Left lobe of liver (tissue), 2 donors: ENCODE data around the gene OR52I2. TPM values are rescaled to one million over a fixed set of nuclear protein-coding genes. Genes with fewer than 3 reads are reported as not detected.
A peak's percentile ranks its signal among the peaks of the same experiment; 100 is the strongest.

ENCODE experiments used
- ATAC-seq: fragments of 200-7000 bp; cut with Tn5 transposase; one replicate; pipeline ENCODE4 v1.9.1; 2020; ENCODE audit warnings: mild to moderate bottlenecking, moderate library complexity
- DNase-seq: peaks from one replicate; pipeline ENCODE4 v3.0.0-alpha.2; 2020; ENCODE audit warnings: low spot score
- total RNA-seq: library from RNA; stranded (reverse); gene quantifications from one replicate; pipeline ENCODE4 v1.2.1, GENCODE V29; 2021
- donor health status: DM: no; HTN: no; CAD: no; lungs with moderate emphysema.
- donor health status: DM: no; HTN: yes; CAD: no.

OR52I2 gene
- total RNA-seq = not detected

DNA sequence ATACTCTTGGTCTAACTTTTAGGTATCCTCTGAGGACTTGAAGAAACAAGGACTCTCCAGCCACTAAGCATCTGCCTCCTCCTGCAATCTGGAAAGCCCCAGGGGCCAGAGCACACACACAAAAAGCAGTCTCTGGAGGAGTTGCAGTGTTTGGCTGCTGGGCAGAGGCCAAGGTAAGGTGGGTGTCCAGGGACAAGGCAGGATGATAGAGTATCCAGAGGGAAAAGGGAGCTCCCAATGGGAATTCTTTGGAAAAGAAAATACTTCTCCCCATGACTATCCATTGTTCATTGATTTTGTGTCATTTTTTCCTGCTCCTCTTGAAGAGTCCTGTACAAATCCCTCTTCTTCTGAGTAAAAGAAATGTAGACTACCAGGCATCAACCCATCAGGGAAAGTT is at the start of gene OR52I2:
OR52I2 (plus strand) TSS at position 301 of the 400 bp plus-strand sequence.
- DNase-seq = no peak
- ATAC-seq = no peak

DNA sequence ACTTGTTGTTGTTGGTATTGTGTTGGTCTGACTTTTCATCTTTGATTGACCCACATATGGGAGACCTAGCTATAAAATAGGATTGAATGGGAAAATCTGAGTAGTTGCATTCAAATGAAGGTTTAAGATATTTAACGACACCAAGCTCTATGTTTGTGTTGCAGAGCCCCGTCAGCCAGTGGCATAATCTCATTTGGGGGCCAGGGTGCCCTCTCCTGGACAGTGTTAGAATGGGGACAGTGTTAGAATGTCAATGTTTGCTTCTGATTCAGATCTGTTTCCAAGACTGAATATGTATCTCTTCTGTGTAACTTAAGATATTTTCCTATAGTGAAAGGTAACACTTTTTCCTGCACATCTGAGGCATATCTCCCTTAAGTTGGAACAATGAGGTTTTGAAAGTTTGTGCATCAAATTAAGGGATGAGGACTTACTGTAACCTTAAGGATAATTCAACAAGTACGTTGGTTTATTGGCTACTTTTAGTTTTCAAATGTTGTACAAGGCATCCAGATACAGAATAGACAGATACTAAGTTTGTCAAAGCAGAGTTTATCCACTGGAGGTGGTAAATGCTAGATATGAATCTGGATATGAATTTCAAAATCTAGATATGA is 41.8 kb upstream of the OR52I2 start:
- ATAC-seq = peak; percentile 92

GRCh38 chr11:4541071-4541470 is 40.5 kb upstream of the OR52I2 start:
- no peak for DNase-seq

More for the DNA sequence above, 41.8 kb upstream of the OR52I2 start:
- DNase-seq = peak; percentile 58

DNA sequence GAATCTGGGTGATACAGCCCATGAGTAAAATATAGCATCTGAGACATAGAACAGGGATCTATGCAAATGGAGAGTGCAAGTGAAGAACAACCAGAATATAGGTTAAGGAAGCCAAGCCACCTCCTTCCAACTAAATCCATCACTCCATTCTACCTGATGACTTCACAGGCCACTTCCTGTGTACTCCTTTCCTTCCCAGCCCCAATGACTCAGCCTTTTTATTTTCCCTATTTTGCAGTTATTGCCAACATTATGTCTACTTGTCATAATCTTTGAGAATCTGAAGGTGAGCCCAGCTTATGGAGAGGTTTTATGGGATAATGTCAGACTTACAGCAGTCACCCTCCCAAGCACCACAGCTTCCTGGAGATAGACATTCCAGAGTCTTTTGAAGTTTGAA is 38.0 kb upstream of the OR52I2 start:
- ATAC-seq = no peak
- DNase-seq = no peak

More at GRCh38 chr11:4541071-4541470, 40.5 kb upstream of the OR52I2 start:
- no peak for ATAC-seq

- DNase-seq (no peak), ATAC-seq (no peak)
These were observed 36.7 kb upstream of the OR52I2 start, which contains the start of gene OR52M1 for GRCh38 chr11:4544891-4545290. Gene OR52M1 (plus strand): TSS chr11:4545191. CDS start chr11:4545191, 0 bp downstream.

DNA sequence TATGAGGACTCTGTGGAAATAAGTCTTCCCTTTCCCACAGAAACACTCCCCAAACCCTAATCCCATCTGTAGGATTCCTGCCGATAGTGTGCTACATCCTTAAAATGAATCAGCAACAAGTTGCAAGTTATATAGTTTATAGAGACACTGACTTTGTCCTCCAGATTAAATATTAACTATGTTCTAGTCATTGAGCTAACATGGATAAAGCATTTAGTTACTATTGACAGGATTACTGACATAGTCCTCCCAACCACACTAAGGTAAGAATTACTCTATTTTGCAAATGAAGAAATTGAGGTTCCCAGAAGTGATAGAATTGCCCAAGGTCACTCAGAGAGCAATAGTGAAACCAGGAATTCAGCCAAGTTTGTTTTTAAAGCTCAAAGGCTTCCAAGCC is 34.7 kb upstream of the OR52I2 start:
- peak; percentile 90 for ATAC-seq
- no peak for DNase-seq

DNA sequence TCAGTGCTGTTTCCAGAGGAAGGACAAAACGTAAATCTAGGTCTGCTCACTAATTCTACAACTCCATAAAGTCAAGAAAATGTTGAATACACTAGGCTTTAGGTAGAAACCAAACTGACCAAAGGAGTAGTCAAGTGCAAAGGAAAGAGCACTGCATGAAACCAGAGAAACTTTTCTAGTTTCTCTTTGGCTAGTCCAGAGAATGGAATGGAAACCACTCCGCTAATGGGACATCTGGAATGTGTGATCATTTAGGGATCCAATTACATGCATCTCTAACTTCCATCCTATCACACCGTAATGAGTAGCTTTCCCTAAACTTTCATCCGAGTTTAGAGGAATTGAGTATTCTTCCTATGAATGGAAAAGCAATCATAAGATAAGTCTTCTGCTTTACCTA is 34.1 kb upstream of the OR52I2 start:
- DNase-seq (no peak), ATAC-seq (peak; percentile 21)

DNA sequence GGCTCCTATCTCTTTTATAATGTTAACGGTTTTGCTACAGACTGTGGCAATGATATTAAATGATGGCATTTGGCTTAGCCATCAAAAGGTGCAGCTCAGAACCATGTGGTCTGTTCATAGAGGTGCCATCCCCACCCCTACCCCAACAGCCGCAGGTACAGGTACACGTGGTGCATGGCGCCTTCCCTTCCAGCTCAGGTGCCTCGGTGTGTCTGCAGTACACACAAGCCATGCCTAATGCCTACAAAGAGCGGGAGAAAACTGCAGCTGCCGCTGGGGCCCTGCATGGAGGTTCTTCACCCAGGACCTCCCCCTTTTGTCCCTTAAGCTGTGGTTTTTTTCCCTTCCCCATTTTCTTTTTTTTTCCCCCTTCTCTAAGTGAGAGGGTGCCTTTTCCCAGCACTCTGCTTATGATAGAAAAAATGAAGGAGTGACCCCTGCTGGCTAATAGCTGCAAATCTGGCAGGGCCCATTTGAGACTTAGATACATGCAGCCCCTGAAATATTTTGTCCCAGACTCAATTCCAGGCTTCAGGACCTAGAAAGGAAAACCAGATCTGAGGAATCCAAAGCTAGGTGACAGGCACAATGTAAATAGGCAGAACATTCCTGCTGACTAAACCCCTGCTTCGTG is 30.1 kb upstream of the OR52I2 start:
- ATAC-seq (peak; percentile 67), DNase-seq (no peak)

- no peak for ATAC-seq
- DNase-seq = no peak
These were observed 21.8 kb upstream of the OR52I2 start for GRCh38 chr11:4559527-4560440.

DNA sequence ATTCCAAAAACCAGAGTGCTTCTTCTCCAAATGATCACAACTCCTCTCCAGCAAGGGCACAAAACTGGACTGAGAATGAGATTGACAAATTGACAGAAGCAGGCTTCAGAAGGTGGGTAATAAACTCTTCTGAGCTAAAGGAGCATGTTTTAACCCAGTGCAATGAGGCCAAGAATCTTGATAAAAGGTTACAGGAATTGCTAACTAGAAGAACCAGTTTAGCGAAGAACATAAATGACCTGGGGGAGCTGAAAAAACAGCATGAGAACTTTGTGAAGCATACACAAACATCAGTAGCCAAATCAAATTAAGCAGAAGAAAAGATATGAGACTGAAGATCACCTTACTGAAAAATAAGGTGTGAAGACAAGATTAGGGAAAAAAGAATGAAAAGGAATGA is 21.1 kb upstream of the OR52I2 start:
- ATAC-seq (no peak), DNase-seq (no peak)

DNA sequence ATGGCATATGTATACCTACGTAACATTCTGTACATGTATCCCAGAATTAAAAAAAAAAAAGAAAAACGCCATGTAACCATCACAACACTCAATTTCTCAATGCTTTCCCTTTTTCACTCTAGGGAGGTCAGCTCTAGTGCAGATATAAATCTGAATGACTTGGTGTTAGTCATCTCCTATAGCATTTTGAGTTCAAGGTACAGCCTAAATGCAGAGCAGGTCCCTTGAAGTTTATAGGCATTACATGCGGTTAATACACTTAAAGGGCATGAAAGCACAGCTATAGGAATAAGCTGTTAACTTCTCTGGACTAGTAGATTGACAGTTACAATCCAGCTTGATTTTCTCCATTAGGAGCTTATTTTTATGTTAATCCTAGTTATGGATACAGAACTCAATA is 16.2 kb upstream of the OR52I2 start:
- ATAC-seq (no peak), DNase-seq (no peak)

DNA sequence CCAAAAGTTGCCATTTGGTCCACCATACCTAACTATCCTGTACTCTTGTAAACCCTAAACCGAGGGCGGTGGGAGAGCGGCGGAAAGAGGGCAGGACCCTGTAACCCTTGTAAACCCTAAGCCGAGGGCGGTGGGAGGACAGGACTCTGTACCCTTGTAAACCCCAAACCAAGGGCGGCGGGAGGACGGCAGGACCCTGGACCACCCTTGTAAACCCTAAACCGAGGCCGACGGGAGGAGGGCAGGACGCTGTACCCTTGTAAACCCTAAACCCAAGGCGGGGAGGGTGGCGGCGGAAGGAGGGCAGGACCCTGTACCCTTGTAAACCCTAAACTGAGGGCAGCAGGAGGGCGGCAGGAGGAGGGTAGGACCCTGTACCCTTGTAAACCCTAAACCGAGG is 12.5 kb upstream of the OR52I2 start:
- no peak for ATAC-seq

GRCh38 chr11:4576880-4577279 is 4.7 kb upstream of the OR52I2 start:
- DNase-seq = no peak
- no peak for ATAC-seq

More for the DNA sequence above, 12.5 kb upstream of the OR52I2 start:
- DNase-seq = no peak

DNA sequence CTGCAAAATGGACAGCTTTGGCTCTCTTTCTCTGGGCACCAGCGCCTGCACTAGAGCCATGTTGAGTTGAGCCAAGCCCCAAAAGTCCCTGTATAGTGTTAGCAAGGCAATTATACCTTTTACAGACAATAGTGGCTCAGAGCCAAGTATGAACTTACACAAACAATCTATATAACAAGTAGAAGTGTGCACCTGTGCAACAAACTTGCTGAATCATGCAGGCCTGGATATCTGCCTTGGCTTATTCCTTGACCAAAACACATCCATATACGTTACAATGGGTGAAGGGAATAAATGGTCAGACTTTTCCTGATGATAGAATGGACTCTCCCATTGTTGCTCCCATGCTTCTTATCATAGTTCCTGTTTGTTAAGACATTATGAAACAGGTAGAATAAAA is 3.8 kb upstream of the OR52I2 start:
- DNase-seq = no peak
- ATAC-seq = no peak

- no peak for ATAC-seq
- no peak for DNase-seq
These were observed 2.9 kb upstream of the OR52I2 start for GRCh38 chr11:4578624-4579023.

GRCh38 chr11:4580124-4580523 is 1.4 kb upstream of the OR52I2 start:
- ATAC-seq (no peak), DNase-seq (no peak)

DNA sequence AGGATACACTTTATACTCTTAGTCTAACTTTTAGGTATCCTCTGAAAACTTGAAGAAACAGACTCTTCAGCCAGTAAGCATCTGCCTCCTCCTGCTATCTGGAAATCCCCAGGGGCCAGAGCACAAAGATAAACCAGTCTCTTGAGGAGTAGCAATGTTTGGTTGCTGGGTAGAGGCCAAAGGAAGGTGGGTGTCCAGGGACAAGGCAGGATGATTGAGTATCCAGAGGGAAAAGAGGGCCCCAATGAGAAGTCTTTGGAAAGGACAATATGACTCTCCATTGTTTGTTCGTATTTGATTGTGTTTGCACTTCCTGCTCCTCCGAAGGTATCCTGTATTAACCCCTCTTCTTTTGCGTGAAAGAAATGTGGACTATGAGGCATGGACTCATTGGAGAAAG is 7.5 kb downstream of the OR52I2 start:
- DNase-seq (no peak), ATAC-seq (no peak)

GRCh38 chr11:4593739-4594138 is 12.2 kb downstream of the OR52I2 start, which contains the start of gene OR52I1:
Gene OR52I1 (plus strand): TSS chr11:4594039. CDS start chr11:4594039, 0 bp downstream.
- no peak for ATAC-seq
- DNase-seq = no peak

GRCh38 chr11:4605057-4605456 is 23.5 kb downstream of the OR52I2 start:
- no peak for DNase-seq
- no peak for ATAC-seq

DNA sequence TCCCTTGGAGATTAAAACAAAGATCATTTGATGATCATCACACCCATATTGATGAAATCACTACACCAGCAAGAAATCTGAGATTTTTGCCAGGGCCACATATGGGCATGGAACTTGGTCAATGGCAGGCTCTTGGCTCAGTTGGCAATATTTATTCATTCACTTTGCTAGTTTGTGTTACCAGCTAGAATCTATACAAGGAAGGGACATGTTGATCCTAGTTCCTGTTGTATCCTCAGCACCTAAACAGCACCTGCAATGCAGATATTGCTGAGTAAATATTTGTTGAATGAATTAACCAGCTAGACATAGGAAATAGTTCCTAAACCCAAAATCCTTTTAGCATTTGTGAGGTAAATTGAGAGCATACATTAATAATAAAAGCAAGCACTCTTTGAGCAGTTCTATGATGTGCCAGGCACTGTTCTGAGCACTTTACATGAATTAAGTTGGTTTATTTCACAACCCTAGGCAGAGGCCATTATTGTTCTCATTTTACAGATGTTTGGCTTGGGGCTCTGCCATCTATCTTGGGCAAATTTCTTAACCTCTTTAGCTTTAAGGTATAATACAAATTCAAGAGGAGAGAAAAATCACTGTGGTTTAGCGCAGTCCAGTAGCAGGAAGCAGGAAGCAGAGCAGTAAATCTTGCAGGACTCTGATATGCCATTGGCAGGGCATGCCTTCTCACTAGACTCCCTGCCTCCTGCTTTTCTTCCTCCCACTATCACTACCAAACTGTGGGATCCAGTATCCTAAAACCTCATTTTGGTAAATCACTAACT is 24.9 kb downstream of the OR52I2 start:
- DNase-seq = no peak
- no peak for ATAC-seq

- no peak for ATAC-seq
- no peak for DNase-seq
These were observed 25.6 kb downstream of the OR52I2 start for GRCh38 chr11:4607096-4607495.
